ENCODE results near the gene LDHD.

Gene LDHD

DNA sequence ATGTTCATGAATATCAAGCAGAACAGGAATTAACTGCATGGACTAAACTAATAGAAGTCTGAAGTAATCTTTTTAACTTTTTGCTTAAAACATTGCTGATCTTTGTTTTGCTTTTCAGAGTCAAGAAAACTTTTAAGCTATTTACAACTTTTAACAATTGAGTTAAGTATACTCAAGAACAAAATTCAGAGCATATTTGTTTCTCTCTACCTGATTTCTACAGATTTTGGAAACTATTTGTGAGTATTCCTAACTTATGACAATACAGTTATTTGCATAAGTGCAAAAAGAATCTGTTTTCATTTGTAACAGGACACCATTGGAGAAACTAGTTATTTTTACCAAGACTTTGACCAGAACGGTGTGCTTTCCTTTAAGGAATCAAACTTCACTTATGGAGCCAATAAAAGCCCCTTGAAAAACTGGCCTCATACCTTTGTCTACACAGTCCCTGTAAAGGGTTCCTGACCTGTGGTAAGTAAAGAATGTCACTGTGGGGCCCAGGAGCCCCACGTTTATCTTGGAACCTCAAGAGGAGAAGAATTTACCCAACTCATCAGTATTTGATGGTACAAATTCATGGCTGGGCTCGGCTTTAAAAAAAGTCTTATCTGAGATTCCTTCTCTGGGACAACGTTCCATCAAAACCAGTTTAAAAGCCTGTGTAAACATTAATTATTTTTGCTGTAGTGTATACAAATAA lies 11.3 kb upstream of the LDHD start:
- no peak for DNase-seq (ENCODE audit: low spot score)
- TF ChIP-seq, protein P1, sequence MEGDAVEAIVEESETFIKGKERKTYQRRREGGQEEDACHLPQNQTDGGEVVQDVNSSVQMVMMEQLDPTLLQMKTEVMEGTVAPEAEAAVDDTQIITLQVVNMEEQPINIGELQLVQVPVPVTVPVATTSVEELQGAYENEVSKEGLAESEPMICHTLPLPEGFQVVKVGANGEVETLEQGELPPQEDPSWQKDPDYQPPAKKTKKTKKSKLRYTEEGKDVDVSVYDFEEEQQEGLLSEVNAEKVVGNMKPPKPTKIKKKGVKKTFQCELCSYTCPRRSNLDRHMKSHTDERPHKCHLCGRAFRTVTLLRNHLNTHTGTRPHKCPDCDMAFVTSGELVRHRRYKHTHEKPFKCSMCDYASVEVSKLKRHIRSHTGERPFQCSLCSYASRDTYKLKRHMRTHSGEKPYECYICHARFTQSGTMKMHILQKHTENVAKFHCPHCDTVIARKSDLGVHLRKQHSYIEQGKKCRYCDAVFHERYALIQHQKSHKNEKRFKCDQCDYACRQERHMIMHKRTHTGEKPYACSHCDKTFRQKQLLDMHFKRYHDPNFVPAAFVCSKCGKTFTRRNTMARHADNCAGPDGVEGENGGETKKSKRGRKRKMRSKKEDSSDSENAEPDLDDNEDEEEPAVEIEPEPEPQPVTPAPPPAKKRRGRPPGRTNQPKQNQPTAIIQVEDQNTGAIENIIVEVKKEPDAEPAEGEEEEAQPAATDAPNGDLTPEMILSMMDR (IDR thresholded peaks at IDR 0.05; ENCODE audit: borderline replicate concordance, control extremely low read depth, extremely low read depth, insufficient read depth, missing control alignments) = no peak
- in situ Hi-C loops (cut with MboI; ENCODE audit: low sequenced_read_pairs, unreplicated experiment) = no loop called here

DNA sequence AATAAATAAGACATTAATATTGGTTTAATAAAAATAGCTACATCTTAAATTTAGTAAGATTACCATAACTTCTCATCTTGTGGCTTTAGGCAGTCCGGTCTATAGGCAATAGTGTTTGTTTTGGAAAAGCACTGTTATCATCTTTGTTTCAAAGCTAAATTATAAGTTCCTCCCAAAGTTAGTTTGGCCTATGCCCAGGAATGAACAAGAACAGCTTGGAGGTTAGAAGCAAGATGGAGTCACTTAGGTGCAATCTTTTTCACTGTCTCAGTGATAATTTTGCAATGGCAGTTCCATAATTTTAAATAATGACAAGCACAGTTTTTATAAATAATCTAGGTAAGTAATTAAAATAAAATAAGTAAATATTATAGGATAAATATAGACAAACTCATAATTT lies 6.0 kb upstream of the LDHD start:
- in situ Hi-C loops (cut with MboI; ENCODE audit: low sequenced_read_pairs, unreplicated experiment) = loop anchor here (25.0 kb wide), 1 partner anchor 410 kb away; the partner anchor contains the start of gene MLKL
- TF ChIP-seq, protein P1 (IDR thresholded peaks at IDR 0.05; ENCODE audit: borderline replicate concordance, control extremely low read depth, extremely low read depth, insufficient read depth, missing control alignments) = no peak
- DNase-seq (ENCODE audit: low spot score) = no peak

DNA sequence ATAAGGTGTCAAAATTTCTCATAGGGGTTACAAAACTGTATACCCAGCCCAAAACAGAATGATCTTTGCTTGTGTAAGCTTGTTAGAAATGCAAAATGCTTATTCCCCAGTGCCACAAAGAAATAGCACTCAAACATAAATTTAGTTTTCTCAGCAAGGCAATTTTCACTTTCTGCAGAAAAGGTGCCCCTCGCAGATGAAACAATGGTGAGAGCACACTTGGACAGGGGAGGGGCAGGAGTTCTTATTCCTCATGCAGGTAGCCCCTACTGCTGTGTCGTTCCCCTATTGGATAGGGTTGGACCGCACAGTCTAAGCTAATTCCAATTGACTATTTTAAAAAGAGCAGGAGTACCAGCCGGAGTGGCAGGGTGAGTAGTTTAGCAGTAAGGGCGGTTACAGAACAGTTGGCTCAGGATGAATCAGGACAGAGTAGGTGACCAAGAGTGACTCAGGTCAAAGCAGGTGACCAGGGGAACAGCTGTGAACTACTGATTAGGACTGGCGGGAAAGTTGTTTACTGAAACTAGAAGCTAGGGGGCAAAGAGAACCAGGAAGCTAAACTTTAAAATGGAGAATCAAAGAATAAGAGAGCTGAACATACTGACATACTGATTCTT lies 5.5 kb upstream of the LDHD start:
- TF ChIP-seq, protein P1 (IDR thresholded peaks at IDR 0.05; ENCODE audit: borderline replicate concordance, control extremely low read depth, extremely low read depth, insufficient read depth, missing control alignments) = no peak
- in situ Hi-C loops (cut with MboI; ENCODE audit: low sequenced_read_pairs, unreplicated experiment) = loop anchor here (25.0 kb wide), 1 partner anchor 410 kb away; the partner anchor contains the start of gene MLKL
- no peak for DNase-seq (ENCODE audit: low spot score)

DNA sequence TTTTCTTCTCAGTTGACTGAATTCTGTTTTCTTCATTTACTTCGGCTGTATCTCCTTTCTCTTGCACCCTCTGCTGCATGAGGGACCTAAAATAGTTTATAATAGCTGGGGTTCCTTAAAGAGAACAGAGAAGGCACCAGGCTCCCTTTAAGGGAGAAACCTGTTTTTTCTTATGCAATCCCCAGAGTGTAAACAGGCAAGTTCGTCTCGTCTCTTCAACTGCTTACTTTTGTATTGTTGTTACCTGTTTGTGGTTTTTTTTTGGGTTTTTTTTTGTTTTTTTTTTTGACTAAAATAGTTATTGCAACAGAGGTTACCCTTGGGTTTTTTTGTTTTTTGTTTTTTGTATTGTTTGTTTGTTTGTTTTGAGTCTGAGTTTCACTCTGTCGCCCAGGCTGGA lies 3.7 kb upstream of the LDHD start:
- no peak for DNase-seq (ENCODE audit: low spot score)
- TF ChIP-seq, protein P1 (IDR thresholded peaks at IDR 0.05; ENCODE audit: borderline replicate concordance, control extremely low read depth, extremely low read depth, insufficient read depth, missing control alignments) = no peak
- in situ Hi-C loops (cut with MboI; ENCODE audit: low sequenced_read_pairs, unreplicated experiment) = loop anchor here (25.0 kb wide), 1 partner anchor 408 kb away; the partner anchor contains the start of gene MLKL

DNA sequence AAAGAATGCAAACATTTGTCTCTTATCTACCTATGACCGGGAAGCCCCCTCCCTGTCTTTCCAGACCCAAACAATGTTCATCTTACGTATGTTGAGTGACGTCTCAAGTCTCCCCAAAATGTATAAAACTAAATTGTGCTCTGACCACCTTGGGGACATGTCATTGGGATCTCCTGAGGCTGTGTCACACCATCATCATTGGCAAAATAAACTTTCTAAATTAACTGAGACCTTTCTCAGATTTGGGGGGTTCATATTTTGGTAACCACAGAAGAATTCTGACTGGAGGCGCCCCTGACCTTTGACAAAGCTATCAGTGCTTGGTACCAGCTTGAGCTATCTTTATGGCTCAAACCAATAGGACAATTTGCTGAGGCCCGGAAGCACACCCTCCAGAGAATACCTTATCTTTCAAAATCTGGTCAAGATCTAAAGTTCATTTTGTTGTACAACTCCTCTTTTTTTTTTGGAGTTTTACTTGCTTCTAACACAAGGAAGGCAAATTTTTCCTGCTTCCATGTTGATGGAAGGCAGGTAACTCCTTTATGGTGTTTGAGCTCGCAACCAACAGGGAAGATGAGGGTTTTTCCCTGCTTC lies 2.5 kb upstream of the LDHD start:
- no peak for DNase-seq (ENCODE audit: low spot score)
- TF ChIP-seq, protein P1 (IDR thresholded peaks at IDR 0.05; ENCODE audit: borderline replicate concordance, control extremely low read depth, extremely low read depth, insufficient read depth, missing control alignments) = no peak
- in situ Hi-C loops (cut with MboI; ENCODE audit: low sequenced_read_pairs, unreplicated experiment) = loop anchor here (25.0 kb wide), 1 partner anchor 407 kb away; the partner anchor contains the start of gene MLKL

DNA sequence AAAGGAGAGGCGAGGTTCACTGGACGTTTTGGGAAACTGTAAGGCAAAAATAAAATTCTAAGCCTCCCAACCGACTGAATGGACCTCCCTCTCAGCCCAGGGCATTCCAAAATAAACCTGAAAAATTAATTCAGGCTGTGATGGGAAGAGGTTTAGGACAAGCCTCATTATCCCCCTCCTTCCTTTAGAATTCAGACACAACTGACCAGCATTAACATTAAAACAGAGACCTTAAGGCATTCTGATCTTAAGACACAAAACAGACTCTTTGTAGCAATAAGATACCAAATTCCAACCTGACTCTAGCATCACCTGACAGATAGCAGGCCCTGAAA lies 298 bp upstream of the LDHD start:
- in situ Hi-C loops (cut with MboI; ENCODE audit: low sequenced_read_pairs, unreplicated experiment) = loop anchor here (25.0 kb wide), 1 partner anchor 405 kb away; the partner anchor contains the start of gene MLKL
- no peak for DNase-seq (ENCODE audit: low spot score)
- TF ChIP-seq, protein P1 (IDR thresholded peaks at IDR 0.05; ENCODE audit: borderline replicate concordance, control extremely low read depth, extremely low read depth, insufficient read depth, missing control alignments) = no peak
